HG02798 (cell line): Measurements from ENCODE around the gene RBM8A.

Source experiments
- ATAC-seq: cut with Tn5 transposase; IDR thresholded peaks from one replicate; pipeline ENCODE4 v1.9.1; 2021; ENCODE audit warnings: mild to moderate bottlenecking; ENCODE audit not compliant: unreplicated experiment, poor library complexity

Gene RBM8A

DNA sequence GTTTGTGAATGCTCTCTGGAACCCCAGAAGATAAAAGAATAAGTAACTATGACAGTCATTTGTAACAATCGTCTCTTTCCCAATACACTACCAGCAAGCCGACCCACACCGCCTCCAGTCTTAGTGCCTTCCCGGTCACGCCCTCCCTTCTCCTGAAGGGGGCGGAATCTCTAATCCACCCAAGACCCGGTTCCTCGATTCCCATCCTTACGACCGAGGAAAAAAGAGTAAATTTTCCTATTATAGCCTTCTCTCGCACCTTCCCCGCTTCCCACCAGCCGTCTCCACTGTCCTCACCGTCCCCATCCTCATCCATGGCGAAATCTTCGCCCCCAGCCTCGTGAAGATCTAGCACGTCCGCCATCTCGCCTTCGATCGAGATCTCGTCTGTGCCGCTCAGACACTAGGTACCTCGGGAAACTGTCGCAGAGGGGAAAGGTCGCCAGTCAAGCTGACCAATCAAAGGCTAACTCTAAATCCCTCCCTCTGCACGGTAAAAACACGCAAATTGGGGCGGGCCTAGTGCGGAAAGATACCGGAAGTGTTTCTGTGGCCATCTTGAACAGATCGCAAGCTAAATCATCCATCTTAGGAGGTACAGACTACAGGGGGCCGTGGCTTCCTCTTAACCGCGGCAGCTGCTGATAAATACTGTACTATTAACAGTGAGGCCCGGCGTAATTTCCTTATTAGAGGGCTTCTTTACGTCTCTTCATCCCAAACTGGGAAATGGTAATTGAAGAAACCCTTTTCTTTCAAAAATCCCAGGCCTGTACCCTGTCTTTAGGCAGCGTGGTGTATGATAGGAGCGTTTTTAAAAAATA is at the start of gene RBM8A:
Gene RBM8A (minus strand): TSS at position 422 of the 824 bp plus-strand sequence. CDS start 58 bp downstream, at position 364.
- peak; percentile 98 for ATAC-seq

GRCh38 chr1:145977016-145977415 is 49.7 kb upstream of the RBM8A start:
- ATAC-seq, result no peak

DNA sequence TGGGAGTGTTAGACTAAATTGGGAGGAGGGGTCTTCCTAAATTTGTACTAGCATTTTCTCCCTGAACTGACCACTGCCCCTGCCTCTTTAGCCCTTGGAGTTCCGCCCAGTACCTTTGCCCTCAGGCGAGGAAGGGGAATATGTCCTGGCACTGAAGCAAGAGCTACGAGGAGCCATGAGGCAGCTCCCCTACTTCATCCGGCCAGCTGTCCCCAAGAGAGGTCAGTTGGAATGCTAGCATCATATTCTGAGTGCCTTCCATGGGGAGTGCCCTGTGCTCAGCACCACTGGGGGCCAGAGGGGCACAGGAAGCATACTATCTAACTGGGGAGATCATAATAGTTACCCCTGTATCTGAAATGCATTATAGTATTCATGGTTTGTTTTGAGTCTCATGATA is 47.9 kb upstream of the RBM8A start:
- no peak for ATAC-seq

- ATAC-seq, result no peak
These were observed 47.4 kb upstream of the RBM8A start for GRCh38 chr1:145974721-145975120.

- no peak for ATAC-seq
These were observed 45.3 kb upstream of the RBM8A start for GRCh38 chr1:145972580-145972979.

- no peak for ATAC-seq
These were observed 40.0 kb upstream of the RBM8A start for GRCh38 chr1:145967288-145967687.

DNA sequence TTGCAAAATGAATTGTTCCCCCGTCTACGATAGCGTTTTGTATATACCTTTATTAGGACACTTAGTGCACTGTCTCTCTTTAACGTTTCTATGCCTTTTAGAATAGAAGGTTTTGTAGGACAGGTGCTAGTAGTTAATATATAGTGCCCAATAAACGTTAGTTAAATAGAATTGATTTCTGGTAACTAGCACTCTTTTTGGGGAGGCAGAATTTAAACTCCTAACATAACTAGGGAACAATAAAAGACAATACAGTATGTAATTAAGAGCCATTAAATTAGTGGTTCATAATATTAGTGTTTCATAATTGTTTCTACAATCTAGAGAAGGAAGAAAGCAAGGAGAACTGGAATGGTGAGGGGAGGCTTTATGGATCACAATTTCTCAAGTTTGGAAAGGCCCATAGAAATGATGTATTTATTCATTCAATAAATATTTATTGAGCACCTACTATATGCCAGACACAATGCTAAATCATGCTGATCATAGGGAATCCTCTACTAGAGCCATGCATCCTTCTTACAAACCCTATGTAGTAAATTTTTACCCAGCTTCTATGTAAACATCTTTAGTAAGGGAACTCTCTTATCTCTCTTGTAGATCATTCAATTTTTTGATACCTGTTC is 37.9 kb upstream of the RBM8A start:
- ATAC-seq, result no peak

DNA sequence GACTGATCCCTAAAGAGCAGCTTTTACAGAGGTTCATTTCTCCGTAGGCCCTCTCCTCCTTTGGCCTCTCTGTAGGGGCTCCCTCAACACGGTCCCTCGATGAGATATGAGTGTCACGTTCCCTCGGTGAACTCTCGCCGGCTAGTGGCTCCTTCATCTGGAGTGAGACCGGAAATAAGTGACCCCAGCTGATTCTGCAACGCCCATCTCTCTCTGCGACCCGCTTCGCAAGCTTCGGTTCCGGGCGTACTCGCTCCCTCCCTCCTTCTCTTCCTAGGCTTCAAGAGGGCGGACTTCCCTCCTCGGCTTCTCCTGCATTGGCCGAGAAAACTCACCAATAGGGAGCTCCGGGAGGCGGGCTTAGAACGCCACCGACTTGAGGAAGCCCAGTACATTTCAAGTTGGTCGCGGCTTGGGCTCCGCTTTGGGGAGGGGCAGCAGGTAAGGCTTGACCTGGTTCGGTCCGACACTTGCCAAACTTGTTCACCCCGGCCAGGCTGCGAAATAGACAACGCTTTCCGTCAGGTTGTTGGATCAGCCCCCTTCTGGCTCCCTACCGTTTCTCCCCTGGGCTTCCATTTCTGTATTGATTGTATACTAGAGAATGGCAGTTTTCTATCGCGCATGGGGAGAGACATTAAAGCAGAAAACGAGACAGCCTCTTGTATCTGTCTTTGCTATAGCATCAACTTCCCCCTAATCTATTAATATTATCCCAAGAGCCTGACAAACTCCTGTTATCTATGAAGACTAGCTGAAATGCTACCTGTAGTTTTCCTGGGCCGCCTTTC is 37.2 kb upstream of the RBM8A start, which contains the start of the genes ANKRD34A and POLR3GL:
Gene ANKRD34A (minus strand): TSS at position 248 of the 791 bp plus-strand sequence. CDS start 2,816 bp downstream, outside the sequence.
Gene POLR3GL (plus strand): TSS at position 363 of the 791 bp plus-strand sequence. CDS start 10,176 bp downstream, outside the sequence.
- ATAC-seq, result peak; percentile 93

DNA sequence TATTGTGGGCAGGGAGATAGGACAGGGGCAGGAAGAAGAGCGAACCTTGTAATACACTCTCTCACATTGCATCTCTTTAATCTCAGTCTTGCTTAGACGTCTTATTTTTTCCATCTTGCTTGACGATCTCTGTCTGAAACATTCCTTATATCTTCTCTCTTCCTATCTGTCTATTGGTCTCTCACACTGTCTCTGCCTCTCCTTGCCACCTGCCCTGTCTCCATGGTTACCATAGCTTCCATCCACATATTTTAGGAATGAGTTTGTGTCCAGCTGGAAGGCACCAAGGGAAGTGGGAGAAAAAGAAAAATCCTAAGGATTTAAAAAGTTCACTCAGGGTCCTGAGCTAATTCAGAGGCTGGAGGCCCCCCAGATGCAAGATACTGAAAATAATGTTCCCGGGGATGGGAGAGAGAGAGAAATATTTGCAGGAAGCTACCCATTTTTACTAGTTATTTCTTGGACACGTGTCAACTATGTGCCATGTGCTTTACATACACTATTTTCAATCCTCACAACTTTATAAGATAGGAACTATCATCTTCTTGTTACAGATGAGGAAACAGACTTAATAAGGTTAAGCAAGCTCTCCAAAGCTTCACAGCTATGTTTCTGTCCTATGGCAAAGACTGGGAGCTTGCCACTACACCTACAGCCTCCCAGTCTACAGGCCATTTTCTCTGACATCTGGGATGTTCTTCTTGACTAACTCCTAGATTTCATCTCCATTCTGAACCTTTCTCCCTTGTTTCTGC is 36.2 kb upstream of the RBM8A start:
- no peak for ATAC-seq

DNA sequence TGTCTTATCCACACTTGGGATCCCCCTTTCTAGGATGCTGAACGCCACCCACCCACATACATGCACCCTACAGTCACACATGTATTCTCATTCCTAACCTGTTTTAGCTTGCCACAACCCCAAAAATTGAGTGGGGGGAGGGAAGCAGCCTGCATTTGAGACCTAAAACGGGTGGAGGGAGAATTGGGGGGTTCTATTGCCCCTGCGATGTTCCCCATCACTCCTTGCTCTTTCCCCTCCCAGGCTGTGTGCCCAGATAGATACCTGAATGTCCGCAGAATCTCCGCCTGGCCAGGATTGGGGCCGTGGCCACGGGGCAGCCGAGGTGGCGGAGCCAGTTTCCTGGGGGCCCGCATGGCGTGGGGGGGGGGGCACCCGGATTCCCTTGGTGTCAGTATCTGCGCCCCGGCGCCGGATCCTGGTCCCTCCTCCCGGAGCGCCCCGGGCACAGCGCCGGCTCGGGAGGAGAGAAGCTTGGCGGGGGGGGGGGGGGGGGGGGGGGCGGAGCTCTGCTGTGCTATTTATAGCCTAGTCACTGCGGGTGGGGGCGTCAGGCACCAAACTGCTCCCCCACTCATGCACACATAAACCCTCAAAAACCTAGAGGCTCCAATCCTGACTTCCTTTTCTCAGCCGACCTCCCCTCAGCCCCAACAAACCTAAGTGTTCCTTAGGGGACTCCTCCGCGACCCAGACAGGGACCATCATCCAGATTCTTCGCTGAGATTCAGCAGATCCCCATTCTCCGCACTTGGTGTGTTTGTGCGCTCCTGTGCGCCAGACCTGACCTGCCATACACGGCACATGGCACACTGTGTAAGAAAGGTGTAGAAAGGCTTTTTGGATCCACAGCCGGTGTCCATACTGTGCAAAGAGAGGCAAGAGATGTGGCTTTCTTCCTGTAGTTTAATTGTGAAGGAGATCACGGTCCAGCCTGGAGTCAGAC is 35.1 kb upstream of the RBM8A start:
- ATAC-seq, result no peak

- no peak for ATAC-seq
These were observed 34.3 kb upstream of the RBM8A start for GRCh38 chr1:145961425-145962156.

GRCh38 chr1:145961109-145961424 is 33.8 kb upstream of the RBM8A start:
- ATAC-seq, result no peak

DNA sequence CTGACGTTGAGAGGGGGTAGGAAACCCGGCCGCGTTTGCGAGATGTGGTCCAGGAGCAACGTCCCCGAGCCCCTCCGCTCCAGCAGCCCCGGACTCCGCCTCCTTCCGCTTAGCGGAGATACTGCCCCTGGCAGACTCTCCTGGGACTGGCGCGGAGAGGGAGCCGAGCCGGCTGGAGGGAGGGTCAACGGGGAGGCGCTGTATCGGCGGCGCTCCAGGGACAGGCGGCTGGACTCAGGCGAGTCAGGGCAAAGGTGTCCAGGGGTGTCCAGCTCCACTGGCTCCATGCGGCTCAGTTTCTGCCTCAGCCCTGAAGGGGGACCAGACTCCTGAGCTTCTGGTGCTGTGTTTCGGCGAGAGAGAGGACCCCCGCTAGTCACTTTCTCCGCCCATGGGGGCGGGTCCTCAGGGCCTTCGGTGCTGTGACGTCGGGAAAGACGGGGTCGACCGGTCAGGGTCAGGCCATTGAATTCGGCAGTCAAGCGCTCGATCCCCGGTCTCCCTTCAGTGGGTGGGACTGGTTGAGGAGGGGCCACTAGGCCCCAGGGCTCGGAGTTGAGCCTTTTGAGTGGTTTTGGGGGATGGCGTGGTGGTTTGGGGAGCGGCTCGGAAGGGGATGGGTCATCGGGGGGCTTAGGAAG is 33.3 kb upstream of the RBM8A start:
- no peak for ATAC-seq

DNA sequence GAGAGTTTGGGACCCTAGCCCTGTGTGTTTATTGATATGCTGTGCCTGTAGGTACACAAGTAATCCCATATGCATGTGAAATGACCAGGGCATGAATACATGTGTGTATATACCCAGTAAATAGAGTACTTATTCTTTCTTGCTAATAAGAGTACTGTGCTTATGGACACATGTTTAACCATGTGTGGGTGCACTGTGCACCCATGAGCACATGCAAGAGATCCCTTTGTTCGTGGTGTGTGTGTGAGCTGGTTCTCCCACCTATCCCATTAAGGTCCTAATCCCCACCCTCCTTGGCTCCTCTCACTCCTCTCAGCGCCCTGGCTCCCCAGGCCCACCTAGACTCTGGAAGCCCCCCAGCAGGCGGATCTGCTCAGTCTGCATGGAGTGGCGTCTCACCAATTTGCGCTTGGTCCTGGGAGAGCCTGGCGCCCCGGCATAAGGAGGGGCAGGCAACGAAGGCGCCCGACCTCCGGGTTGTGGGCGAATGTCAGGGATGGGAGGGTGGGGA is 32.7 kb upstream of the RBM8A start:
- ATAC-seq, result no peak

- no peak for ATAC-seq
These were observed 32.0 kb upstream of the RBM8A start for GRCh38 chr1:145959333-145959732.

DNA sequence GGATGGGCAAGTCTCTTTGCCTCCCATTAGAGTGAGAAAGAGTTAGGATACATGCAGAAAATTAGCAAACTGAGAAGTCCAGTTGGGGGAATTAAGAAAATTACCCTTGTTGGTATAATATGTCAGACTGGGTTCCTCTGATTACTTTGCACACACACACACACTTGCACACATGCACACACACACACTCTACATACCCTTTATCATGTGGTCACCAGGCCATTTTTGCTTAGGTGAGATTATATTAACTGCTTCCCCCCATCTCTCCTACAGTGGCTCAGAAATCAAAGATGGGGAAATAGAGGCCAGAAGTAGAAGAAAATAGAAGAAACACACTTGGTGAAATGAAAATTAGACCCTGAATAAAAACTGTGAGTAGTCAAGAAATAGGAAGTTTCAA is 31.4 kb upstream of the RBM8A start:
- ATAC-seq, result no peak

- ATAC-seq, result peak; percentile 91
These were observed 30.4 kb upstream of the RBM8A start, which contains the start of gene LIX1L for GRCh38 chr1:145957443-145958319. TSS of gene LIX1L (minus strand) at chr1:145958017. CDS start at chr1:145957927, 90 bp downstream.
